Heart right ventricle (tissue), 16 donors: ENCODE data around the gene MCTP1. TPM values are rescaled to one million over a fixed set of nuclear protein-coding genes. Genes with fewer than 3 reads are reported as not detected.

Source experiments
- ATAC-seq, 8 donors: fragments of 200-7000 bp; cut with Tn5 transposase; one replicate each; pipeline ENCODE4 v1.9.1; 2020; ENCODE audit warnings: mild to moderate bottlenecking in 8 of 8, moderate library complexity in 8 of 8, moderate number of reproducible peaks in 1 of 8
- DNase-seq, 2 donors: peaks; one replicate each; pipeline ENCODE4 v3.0.0-alpha.2; 2020
- H3K27ac ChIP-seq, 10 donors: fragments of 200-600 bp; sonication (generic) in 2 of 10; one replicate each; pipeline versions ENCODE4 v1.5.0 to v1.8.0; 2020 to 2022; ENCODE audit warnings: mild to moderate bottlenecking in 3 of 10
- H3K27me3 ChIP-seq, 7 donors: fragments of 200-600 bp; one replicate each; pipeline ENCODE4 v1.8.0; 2021 to 2022; ENCODE audit warnings: mild to moderate bottlenecking in 2 of 7
- H3K36me3 ChIP-seq, 9 donors: fragments of 200-600 bp; sonication (generic) in 1 of 9; one replicate each; pipeline versions ENCODE4 v1.5.0 to v1.8.0; 2020 to 2022; ENCODE audit warnings: mild to moderate bottlenecking in 2 of 9
- H3K4me1 ChIP-seq, 9 donors: fragments of 200-600 bp; sonication (generic) in 1 of 9; one replicate each; pipeline versions ENCODE4 v1.5.0 to v1.8.0; 2020 to 2022; ENCODE audit warnings: mild to moderate bottlenecking in 4 of 9
- H3K4me3 ChIP-seq, 10 donors: fragments of 200-600 bp; sonication (generic) in 2 of 10; one replicate each; pipeline versions ENCODE4 v1.5.0 to v1.8.0; 2020 to 2022; ENCODE audit warnings: mild to moderate bottlenecking in 7 of 10, moderate library complexity in 2 of 10
- H3K9me3 ChIP-seq, 11 donors: fragments of 200-600 bp in 10 of 11; sonication (generic) in 2 of 11; one replicate each; pipeline versions ENCODE4 v1.5.0 to v1.8.0; 2013 to 2022; ENCODE audit warnings: mild to moderate bottlenecking in 2 of 11, control low read depth in 1 of 11, moderate library complexity in 1 of 11
- WGBS, 2 donors: extraction: QIAGEN DNeasy Blood & Tissue Kit; methylation state at CpG; one replicate each; pipeline ENCODE4 v1.1.7; 2013; ENCODE audit warnings: inconsistent platforms in 1 of 2; 5-methylcytosine and 5-hydroxymethylcytosine counted together
- intact Hi-C, 10 donors: fragments of 100-400 bp; cut with DNase I; formaldehyde crosslinking; loops; one replicate each; pipeline versions ENCODE4 v1.11.1 to v1.14.2; 2022
- polyA plus RNA-seq, 2 donors: library from polyadenylated mRNA; stranded (reverse); fragments of 200-250 nt; gene quantifications; one replicate each; pipeline ENCODE4 v1.2.3, GENCODE V29; 2013
- total RNA-seq, 10 donors: library from RNA; stranded (reverse); fragmentation: NEBNext Ultra II Directional in 3 of 10; extraction: Animal tissue kit (Norgen Biotek cat#: 25700) in 3 of 10; gene quantifications; one replicate each; pipeline versions ENCODE4 v1.2.1 to v1.2.4, GENCODE V29; 2021 to 2023
- TF ChIP-seq, protein P1 (sequence below), 9 donors: fragments of 200-600 bp; sonication (generic) in 2 of 9; IDR thresholded peaks; one replicate each; pipeline versions ENCODE4 v1.5.0 to v1.8.0; 2021 to 2022; ENCODE audit warnings: antibody characterized with exemption in 9 of 9, mild to moderate bottlenecking in 5 of 9, moderate library complexity in 1 of 9
- donor health status: Arrhythmogenic right ventricular cardiomyopathy.
- donor health status: ischemic (EF 13 %, LVEDD 7.1; RV severe dilation, severe dysfunction).
- donor health status: healthy with polysubstance abuse.
- donor health status: DM: no; HTN: yes; CAD: no.
- donor health status: DM: no; HTN: no; CAD: no.
- donor health status: ischemic (EF 25% LVEDD 6.9; RV normal size, moderate dysfunction).
- donor health status: ischemic (EF 25% LVEDD 5.7; RV mildly dilated, moderate dysfunction).
- donor health status: healthy.
- donor health status: DM: yes; HTN: yes; CAD: no.
- donor health status: Ischemic cardiomyopathy.
- donor health status: ischemic (EF 35%, LVEDD 5.7; RV mildly dilated, moderate dysfunction).
- donor health status: nonischemic (EF 11% LVEDD 7.7; RV severe dilation, severe dysfunction).
- donor health status: DM: yes; HTN: yes; CAD: no.
- donor health status: PGD.
- donor health status: ischemic (EF 29% LVEDD 5.4; RV normal size, mild dysfunction).
- donor health status: nonischemic (EF 23%, LVEDD 6.1; RV moderate dilation, normal function).

Gene MCTP1
- total and polyA plus RNA-seq, 12 donors = 1.3 to 19.7 (median 5.3) TPM

DNA sequence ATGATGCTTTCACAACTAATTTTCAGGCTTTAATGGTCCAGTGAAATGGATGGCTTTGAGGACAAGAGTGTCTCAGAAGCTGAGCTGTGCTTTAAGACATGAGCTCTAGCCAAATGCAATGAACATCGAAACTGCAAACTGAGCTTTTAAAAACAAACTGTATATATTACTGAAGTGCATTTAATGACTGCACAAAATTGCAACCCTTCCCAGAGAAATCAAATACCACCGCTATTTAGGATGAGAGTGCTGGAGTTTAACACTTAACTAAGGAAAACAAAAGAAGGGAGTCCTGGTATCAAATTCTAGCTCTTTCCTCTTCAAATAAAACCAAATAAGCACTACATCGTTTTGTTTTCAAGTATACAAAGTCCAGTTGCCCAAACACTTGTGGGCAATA lies 502.5 kb downstream of the MCTP1 start:
- Histone ChIP-seq H3K27ac (no peak overlapping the region), H3K36me3 (peaks cover 0 to 5% (median 0%) of the 10 kb centered on the region in 9 donors), H3K27me3 (peaks cover 0 to 5% (median 0%) of the 10 kb centered on the region in 7 donors), H3K9me3 (no peaks in the 10 kb centered on the region), H3K4me3 (no peak overlapping the region), H3K4me1 (no peaks in the 10 kb centered on the region)
- intact Hi-C loops = no loop called here
- TF ChIP-seq, protein P1, sequence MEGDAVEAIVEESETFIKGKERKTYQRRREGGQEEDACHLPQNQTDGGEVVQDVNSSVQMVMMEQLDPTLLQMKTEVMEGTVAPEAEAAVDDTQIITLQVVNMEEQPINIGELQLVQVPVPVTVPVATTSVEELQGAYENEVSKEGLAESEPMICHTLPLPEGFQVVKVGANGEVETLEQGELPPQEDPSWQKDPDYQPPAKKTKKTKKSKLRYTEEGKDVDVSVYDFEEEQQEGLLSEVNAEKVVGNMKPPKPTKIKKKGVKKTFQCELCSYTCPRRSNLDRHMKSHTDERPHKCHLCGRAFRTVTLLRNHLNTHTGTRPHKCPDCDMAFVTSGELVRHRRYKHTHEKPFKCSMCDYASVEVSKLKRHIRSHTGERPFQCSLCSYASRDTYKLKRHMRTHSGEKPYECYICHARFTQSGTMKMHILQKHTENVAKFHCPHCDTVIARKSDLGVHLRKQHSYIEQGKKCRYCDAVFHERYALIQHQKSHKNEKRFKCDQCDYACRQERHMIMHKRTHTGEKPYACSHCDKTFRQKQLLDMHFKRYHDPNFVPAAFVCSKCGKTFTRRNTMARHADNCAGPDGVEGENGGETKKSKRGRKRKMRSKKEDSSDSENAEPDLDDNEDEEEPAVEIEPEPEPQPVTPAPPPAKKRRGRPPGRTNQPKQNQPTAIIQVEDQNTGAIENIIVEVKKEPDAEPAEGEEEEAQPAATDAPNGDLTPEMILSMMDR (IDR thresholded peaks at IDR 0.05) = no peak
- 79 to 89% methylated on average over 3 of the region's 3 CpGs for WGBS, 2 donors
- ATAC-seq (no peak), DNase-seq (no peak)

DNA sequence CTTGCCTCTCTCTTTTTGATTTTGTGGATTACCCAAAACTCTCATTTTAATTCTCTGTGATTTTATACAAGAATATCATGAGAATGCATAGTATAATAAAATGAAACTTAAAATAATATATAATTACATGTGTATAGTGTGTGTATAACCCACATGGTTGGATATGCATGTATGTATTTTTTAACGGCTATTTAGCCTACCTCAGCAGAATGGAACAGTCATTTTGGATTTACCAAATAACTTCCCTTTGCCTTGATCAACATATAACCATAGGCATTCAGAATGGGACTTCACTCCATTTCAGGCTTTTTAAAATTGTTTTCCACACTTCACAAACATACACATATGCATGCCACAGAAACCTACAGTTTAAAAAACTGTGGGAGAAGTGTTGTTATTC lies 505.2 kb downstream of the MCTP1 start:
- no peaks in the 10 kb centered on the region for H3K4me1 ChIP-seq
- H3K27ac ChIP-seq = no peak overlapping the region
- ATAC-seq = no peak
- no peaks in the 10 kb centered on the region for H3K9me3 ChIP-seq
- 89 to 96% methylated on average over 1 of the region's 1 CpG for WGBS, 2 donors
- peaks cover 0 to 5% (median 0%) of the 10 kb centered on the region in 7 donors for H3K27me3 ChIP-seq
- H3K4me3 ChIP-seq = no peak overlapping the region
- H3K36me3 ChIP-seq = peaks cover 0 to 5% (median 0%) of the 10 kb centered on the region in 9 donors
- TF ChIP-seq, protein P1 (IDR thresholded peaks at IDR 0.05) = no peak
- DNase-seq = no peak
- intact Hi-C loops = no loop called here

DNA sequence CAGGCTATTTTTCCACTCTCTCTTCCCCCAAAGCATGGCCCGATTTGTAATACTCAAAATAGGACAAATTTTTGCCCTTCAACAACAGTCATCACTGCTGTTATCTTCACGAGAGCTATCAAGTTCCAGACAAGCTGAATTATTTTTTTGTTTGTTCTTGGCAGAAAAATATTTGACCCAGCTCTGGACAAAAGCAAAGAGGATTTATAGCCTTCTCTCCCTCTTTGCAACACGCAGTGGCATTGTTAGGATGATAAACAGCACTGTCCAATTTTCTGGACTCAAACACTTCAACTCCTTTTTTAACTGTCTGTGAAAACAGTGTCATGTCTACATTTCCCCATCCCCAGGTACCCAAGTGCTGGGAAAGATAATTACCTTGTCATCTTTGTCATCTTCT lies 506.2 kb downstream of the MCTP1 start:
- DNase-seq = no peak
- Histone ChIP-seq H3K27ac (no peak overlapping the region), H3K4me3 (no peak overlapping the region), H3K9me3 (no peaks in the 10 kb centered on the region), H3K36me3 (peaks cover 0 to 5% (median 0%) of the 10 kb centered on the region in 9 donors), H3K4me1 (no peaks in the 10 kb centered on the region), H3K27me3 (peaks cover 0 to 5% (median 0%) of the 10 kb centered on the region in 7 donors)
- WGBS, 2 donors = 50 to 54% methylated on average over 3 of the region's 3 CpGs
- intact Hi-C loops = no loop called here
- no peak for ATAC-seq
- TF ChIP-seq, protein P1 (IDR thresholded peaks at IDR 0.05) = no peak

DNA sequence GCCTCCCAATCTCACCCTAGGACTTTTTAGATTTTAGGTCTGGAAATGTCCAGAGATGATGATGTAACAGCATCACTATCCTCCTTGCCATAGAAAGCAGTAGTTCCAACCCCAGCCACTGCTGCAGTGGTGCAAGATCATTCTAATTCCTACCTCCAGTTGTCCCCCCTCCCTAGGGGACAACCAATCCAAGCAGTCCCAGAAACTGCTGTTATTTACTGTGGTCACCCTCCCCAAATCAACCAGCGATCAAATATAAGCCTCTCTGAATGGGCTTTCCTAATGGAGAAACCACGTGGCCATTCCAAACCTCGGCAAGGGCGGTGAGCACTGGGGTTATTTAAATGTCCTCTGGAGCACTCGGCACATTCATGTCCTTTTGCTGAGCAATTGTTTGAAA lies 506.6 kb downstream of the MCTP1 start:
- no peak for ATAC-seq

More for the DNA sequence above, 506.6 kb downstream of the MCTP1 start:
- H3K27ac ChIP-seq = no peak overlapping the region
- H3K4me1 ChIP-seq = no peaks in the 10 kb centered on the region
- peaks cover 0 to 5% (median 0%) of the 10 kb centered on the region in 7 donors for H3K27me3 ChIP-seq
- DNase-seq = no peak
- no peaks in the 10 kb centered on the region for H3K9me3 ChIP-seq
- intact Hi-C loops = no loop called here
- H3K36me3 ChIP-seq = peaks cover 0 to 5% (median 0%) of the 10 kb centered on the region in 9 donors
- no peak overlapping the region for H3K4me3 ChIP-seq
- WGBS, 2 donors = 73 to 78% methylated on average over 5 of the region's 5 CpGs
- TF ChIP-seq, protein P1 (IDR thresholded peaks at IDR 0.05) = no peak
